Fibroblast of lung (primary cell): ENCODE measurements around the gene TEKT4. TPM values are rescaled to one million over a fixed set of nuclear protein-coding genes. Genes with fewer than 3 reads are reported as not detected.

Experiments
- DNase-seq, 2 donors: peaks; one replicate each; pipeline versions ENCODE4 v3.0.0 to v3.0.0-alpha.2; 2010; ENCODE audit warnings: low read depth in 2 of 2
- H2AFZ ChIP-seq: 2 replicates; pipeline ENCODE4 v1.5.1; 2012; ENCODE audit warnings: low read length, control low read depth, inconsistent platforms
- H3K27ac ChIP-seq: 2 replicates; pipeline ENCODE4 v1.5.1; 2011; ENCODE audit warnings: low read length, control low read depth; ENCODE audit not compliant: insufficient read depth
- H3K27me3 ChIP-seq: 2 replicates; pipeline ENCODE4 v1.5.1; 2011; ENCODE audit warnings: mild to moderate bottlenecking, low read length; ENCODE audit not compliant: control insufficient read depth, insufficient read depth
- H3K36me3 ChIP-seq: 2 replicates; pipeline ENCODE4 v1.5.1; 2011; ENCODE audit warnings: low read length; ENCODE audit not compliant: control insufficient read depth, insufficient read depth
- H3K4me1 ChIP-seq: 2 replicates; pipeline ENCODE4 v1.5.1; 2011; ENCODE audit warnings: low read length; ENCODE audit not compliant: control insufficient read depth, insufficient read depth; ENCODE audit errors: extremely low read depth
- H3K4me2 ChIP-seq: 2 replicates; pipeline ENCODE4 v1.5.1; 2011; ENCODE audit warnings: low read length, control low read depth; ENCODE audit not compliant: insufficient read depth; ENCODE audit errors: extremely low read depth
- H3K4me3 ChIP-seq, 4 experiments: fragments of 200-600 bp in 1 of 4; sonication (generic) in 1 of 4; replicated peaks in 1 of 4; 2 replicates each; pipeline ENCODE4 v1.5.1; 2011 to 2016; ENCODE audit warnings: low read length in 4 of 4, low read depth in 3 of 4, mild to moderate bottlenecking in 3 of 4, control low read depth in 2 of 4, inconsistent platforms in 1 of 4, mixed read lengths in 1 of 4; ENCODE audit not compliant: insufficient read depth in 1 of 4; ENCODE audit errors: control extremely low read depth in 1 of 4
- H3K79me2 ChIP-seq: 2 replicates; pipeline ENCODE4 v1.5.1; 2012; ENCODE audit warnings: mild to moderate bottlenecking, low read length, inconsistent platforms; ENCODE audit not compliant: control insufficient read depth, insufficient read depth
- H3K9ac ChIP-seq: 2 replicates; pipeline ENCODE4 v1.5.1; 2011; ENCODE audit warnings: mild to moderate bottlenecking, low read length, control low read depth; ENCODE audit not compliant: insufficient read depth
- H3K9me3 ChIP-seq: 2 replicates; pipeline ENCODE4 v1.5.1; 2012; ENCODE audit warnings: low read depth, low read length; ENCODE audit not compliant: control insufficient read depth, insufficient read depth
- H4K20me1 ChIP-seq: 2 replicates; pipeline ENCODE4 v1.5.1; 2011; ENCODE audit warnings: low read length; ENCODE audit not compliant: control insufficient read depth, insufficient read depth; ENCODE audit errors: extremely low read depth
- EZH2 ChIP-seq: IDR thresholded peaks from 2 replicates; pipeline ENCODE4 v1.5.1; 2012; ENCODE audit warnings: low read length, control low read depth, mild to moderate bottlenecking; ENCODE audit errors: missing control alignments
- polyA plus RNA-seq, 2 donors: library from polyadenylated mRNA; depleted of rRNA in 1 of 2; stranded (reverse) in 1 of 2; unstranded in 1 of 2; fragments of >200 nt; gene quantifications; 2 replicates each; pipeline ENCODE4 v1.2.1, GENCODE V29; 2011 to 2012; ENCODE audit warnings: missing spikeins in 1 of 2
- total RNA-seq: library from RNA; depleted of rRNA; stranded (reverse); fragments of >200 nt; gene quantifications from 2 replicates; pipeline ENCODE4 v1.2.1, GENCODE V29; 2014
- TF ChIP-seq, protein P1 (sequence below), 2 donors: IDR thresholded peaks in 1 of 2; conservative IDR thresholded peaks in 1 of 2; 1 replicate in 1 of 2; 2 replicates in 1 of 2; pipeline ENCODE4 v1.5.1; 2011 to 2012; ENCODE audit warnings: low read length in 2 of 2, control low read depth in 1 of 2, inconsistent platforms in 1 of 2, low read depth in 1 of 2, mild to moderate bottlenecking in 1 of 2

The TEKT4 gene
- total and polyA plus RNA-seq, 2 donors (not counting 1 experiment from before 2014, with no cell fraction given), result not detected

DNA sequence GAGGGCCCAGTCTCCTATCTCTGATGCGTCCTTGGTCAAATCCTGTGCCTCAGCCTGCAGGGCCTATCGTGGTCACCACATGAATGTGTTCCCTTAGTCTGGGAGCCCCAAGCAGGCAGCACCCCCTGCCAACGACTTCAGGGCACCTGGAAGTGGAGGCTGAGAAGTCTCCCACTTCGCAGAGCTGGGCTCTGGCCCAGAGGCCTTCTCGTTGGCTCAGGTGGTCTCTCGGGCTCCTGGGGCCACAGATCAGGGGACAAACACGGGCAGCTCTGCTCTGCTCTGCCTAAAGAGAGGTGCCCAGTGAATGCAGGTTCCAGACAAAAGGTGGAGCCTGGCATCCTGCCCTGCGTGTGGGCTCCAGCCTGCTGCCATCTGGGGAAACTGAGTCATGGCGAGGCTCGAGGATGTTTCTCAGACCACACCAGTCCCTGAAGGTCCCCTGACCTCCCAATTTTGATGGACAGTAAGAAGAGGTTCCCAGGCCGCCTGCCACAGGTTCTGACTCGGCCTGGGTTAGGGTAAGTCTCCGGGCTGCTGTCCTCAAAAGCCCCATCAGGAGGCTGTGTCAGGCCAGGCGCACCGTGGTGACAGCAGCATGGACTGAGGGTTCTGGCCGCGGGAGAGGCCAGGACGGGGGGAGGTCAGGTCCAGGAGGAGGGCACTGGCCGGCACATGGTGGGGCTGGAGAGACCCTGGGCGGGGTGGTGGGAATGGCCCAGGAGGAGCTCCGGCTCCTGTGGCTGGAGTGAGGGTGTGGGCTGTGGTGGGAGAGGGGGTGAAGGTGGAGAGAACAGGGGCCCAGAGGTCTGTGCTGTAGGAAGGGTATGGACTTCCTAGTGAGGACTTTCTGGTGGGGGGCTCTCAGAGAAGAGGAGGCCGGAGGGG is 1.4 kb upstream of the TEKT4 start:
- TF ChIP-seq, protein P1, sequence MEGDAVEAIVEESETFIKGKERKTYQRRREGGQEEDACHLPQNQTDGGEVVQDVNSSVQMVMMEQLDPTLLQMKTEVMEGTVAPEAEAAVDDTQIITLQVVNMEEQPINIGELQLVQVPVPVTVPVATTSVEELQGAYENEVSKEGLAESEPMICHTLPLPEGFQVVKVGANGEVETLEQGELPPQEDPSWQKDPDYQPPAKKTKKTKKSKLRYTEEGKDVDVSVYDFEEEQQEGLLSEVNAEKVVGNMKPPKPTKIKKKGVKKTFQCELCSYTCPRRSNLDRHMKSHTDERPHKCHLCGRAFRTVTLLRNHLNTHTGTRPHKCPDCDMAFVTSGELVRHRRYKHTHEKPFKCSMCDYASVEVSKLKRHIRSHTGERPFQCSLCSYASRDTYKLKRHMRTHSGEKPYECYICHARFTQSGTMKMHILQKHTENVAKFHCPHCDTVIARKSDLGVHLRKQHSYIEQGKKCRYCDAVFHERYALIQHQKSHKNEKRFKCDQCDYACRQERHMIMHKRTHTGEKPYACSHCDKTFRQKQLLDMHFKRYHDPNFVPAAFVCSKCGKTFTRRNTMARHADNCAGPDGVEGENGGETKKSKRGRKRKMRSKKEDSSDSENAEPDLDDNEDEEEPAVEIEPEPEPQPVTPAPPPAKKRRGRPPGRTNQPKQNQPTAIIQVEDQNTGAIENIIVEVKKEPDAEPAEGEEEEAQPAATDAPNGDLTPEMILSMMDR (conservative IDR thresholded peaks at IDR 0.05 in 1 of 2, IDR thresholded peaks at IDR 0.05 in 1 of 2; ENCODE audit: low read depth in 1 of 2, low read length in 2 of 2), result no peak
- no peak for TF ChIP-seq EZH2
- Histone ChIP-seq H3K27ac (no peak overlapping the region), H3K9ac (no peak overlapping the region), H3K27me3 (no peaks in the 10 kb centered on the region), H2AFZ (no peak overlapping the region), H3K9me3 (no peaks in the 10 kb centered on the region), H3K4me1 (no peaks in the 10 kb centered on the region), H3K79me2 (no peaks in the 10 kb centered on the region), H3K4me3 (no peak overlapping the region), H3K4me2 (no peak overlapping the region), H4K20me1 (no peaks in the 10 kb centered on the region), H3K36me3 (no peaks in the 10 kb centered on the region)
- DNase-seq, result no peak

DNA sequence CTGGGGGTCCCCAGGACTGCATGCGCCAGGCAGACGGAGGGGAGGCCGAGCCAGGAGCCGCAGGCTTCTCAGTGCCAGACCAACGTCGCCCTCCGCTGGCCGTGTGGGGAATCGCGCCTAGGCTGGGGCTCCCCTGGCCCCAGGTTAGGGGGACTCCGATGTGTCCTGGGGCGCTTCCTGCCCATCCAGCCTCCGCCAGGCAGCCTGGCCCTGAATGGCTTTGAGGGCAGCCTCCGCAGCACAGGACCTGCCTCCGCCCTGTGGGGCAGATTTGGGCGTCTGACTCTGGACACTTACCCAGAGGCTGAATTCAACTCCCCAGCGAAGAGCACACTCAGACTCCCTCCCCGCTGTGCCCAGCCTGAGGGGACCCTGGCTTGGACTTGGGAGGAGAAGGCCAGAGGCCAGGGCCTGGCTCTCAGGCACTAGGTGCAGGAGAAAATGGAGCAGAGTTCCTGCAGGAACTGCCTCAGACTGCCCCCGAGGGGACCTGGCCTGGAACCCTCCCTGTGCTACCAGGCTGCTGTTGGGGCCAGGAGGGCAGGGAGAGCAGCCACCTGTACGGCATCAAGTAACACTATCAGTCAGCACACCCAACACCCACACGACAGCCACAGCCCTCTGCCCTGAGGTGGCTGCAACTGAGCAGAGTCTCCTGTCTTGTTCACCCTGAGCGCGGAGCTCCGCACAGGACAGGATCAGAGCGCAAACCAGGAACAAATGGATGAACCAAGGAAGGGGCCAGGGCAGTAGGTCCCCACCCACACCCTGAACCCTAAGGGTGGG is 597 bp upstream of the TEKT4 start:
- H3K36me3 ChIP-seq, result no peaks in the 10 kb centered on the region
- H4K20me1 ChIP-seq, result no peaks in the 10 kb centered on the region
- DNase-seq, result no peak
- H3K79me2 ChIP-seq, result no peaks in the 10 kb centered on the region
- H3K4me2 ChIP-seq, result no peak overlapping the region
- H3K4me3 ChIP-seq, result no peak overlapping the region
- no peaks in the 10 kb centered on the region for H3K27me3 ChIP-seq
- H3K9me3 ChIP-seq, result no peaks in the 10 kb centered on the region
- no peak overlapping the region for H2AFZ ChIP-seq
- no peak overlapping the region for H3K9ac ChIP-seq
- H3K4me1 ChIP-seq, result no peaks in the 10 kb centered on the region
- TF ChIP-seq, protein P1 (conservative IDR thresholded peaks at IDR 0.05 in 1 of 2, IDR thresholded peaks at IDR 0.05 in 1 of 2; ENCODE audit: low read depth in 1 of 2, low read length in 2 of 2), result peak in 1 of 2 donors; percentile 32
- TF ChIP-seq EZH2, result no peak
- no peak overlapping the region for H3K27ac ChIP-seq

DNA sequence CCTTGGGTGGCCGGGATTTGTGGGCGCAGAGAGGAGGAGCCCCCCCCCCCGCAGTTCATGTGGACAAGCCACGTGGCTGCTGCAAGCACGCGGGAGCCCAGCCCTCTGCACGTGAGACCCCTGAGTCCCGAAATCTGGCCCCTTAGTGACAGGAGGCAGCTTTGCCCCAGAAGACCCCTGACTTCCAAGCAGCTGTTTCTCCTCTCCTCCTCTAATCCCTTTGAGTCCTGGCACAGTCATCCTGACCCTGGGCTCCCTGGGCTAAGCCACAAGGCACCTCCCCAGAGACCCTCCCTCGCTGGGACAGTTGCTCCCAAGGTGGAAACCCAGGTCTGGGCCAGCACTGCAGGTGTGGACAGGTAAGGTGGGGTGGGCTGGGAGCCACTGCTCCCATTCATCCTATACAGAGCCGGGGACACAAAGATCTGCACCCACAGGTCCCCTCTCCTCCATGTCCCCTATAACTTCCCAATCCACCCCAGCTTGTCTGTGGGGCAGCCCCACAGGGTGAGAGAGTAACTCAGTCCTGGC is 923 bp downstream of the TEKT4 start:
- Histone ChIP-seq H3K9me3 (no peaks in the 10 kb centered on the region), H3K27me3 (no peaks in the 10 kb centered on the region), H3K36me3 (no peaks in the 10 kb centered on the region), H3K9ac (no peak overlapping the region), H3K79me2 (no peaks in the 10 kb centered on the region), H3K4me1 (no peaks in the 10 kb centered on the region), H2AFZ (no peak overlapping the region), H3K27ac (no peak overlapping the region), H3K4me2 (no peak overlapping the region), H3K4me3 (no peak overlapping the region), H4K20me1 (no peaks in the 10 kb centered on the region)
- no peak for DNase-seq
- TF ChIP-seq, protein P1 (conservative IDR thresholded peaks at IDR 0.05 in 1 of 2, IDR thresholded peaks at IDR 0.05 in 1 of 2; ENCODE audit: low read depth in 1 of 2, low read length in 2 of 2), result no peak
- TF ChIP-seq EZH2, result no peak
